PC-3 (cell line): ENCODE results near the gene IRGQ. TPM values are rescaled to one million over a fixed set of nuclear protein-coding genes. Genes with fewer than 3 reads are reported as not detected.
A peak's percentile ranks its signal among the peaks of the same experiment; 100 is the strongest.

Experiments
- ATAC-seq: fragments of 200-7000 bp; cut with Tn5 transposase; 2 replicates; pipeline ENCODE4 v1.9.1; 2020; ENCODE audit warnings: mild to moderate bottlenecking, moderate library complexity
- BruUV-seq: library from RNA; stranded (reverse); fragments of 400-500 nt; replicated peaks from 2 replicates; lab custom pipeline; 2021; lab: Mats Ljungman, UMichigan
- CTCF ChIA-PET: fragments of 300-600 bp; sonication (Branson Sonifier 250); formaldehyde crosslinking; loops from one replicate; lab custom pipeline; 2022; ENCODE audit warnings: antibody characterized with exemption; lab: Charles Lee
- POLR2A ChIA-PET: fragments of 300-600 bp; sonication (Branson Sonifier 250); formaldehyde crosslinking; loops from one replicate; lab custom pipeline; 2022; ENCODE audit warnings: antibody characterized with exemption; ENCODE audit not compliant: unreplicated experiment; lab: Charles Lee
- DNase-seq: peaks from one replicate; pipeline ENCODE4 v3.0.0-alpha.2; 2015
- H2AFZ ChIP-seq: fragments of 300-600 bp; sonication (generic); 2 replicates; pipeline ENCODE4 v1.6.0; 2016; ENCODE audit warnings: antibody characterized with exemption, low read length
- H3F3A ChIP-seq: fragments of 300-600 bp; sonication (generic); one replicate; pipeline ENCODE4 v1.6.0; 2017; ENCODE audit warnings: antibody characterized with exemption, low read length, control low read depth, mild to moderate bottlenecking; ENCODE audit not compliant: unreplicated experiment
- H3K27ac ChIP-seq: fragments of 300-600 bp; sonication (generic); 2 replicates; pipeline ENCODE4 v1.5.1; 2016; ENCODE audit warnings: mild to moderate bottlenecking, low read length
- H3K27me3 ChIP-seq: fragments of 300-600 bp; sonication (generic); 2 replicates; pipeline ENCODE4 v1.6.1; 2016; ENCODE audit warnings: low read length, mixed read lengths
- H3K36me3 ChIP-seq: fragments of 300-600 bp; sonication (generic); 2 replicates; pipeline ENCODE4 v1.6.1; 2016; ENCODE audit warnings: low read depth, mixed run types, low read length, mixed read lengths
- H3K4me1 ChIP-seq: fragments of 300-600 bp; sonication (generic); 2 replicates; pipeline ENCODE4 v1.5.1; 2016; ENCODE audit warnings: low read length; ENCODE audit not compliant: insufficient read depth
- H3K4me2 ChIP-seq: fragments of 300-600 bp; sonication (generic); 2 replicates; pipeline ENCODE4 v1.6.0; 2016; ENCODE audit warnings: low read length
- H3K4me3 ChIP-seq: fragments of 300-600 bp; sonication (generic); 2 replicates; pipeline ENCODE4 v1.5.1; 2016; ENCODE audit warnings: mild to moderate bottlenecking, low read length, mixed read lengths
- H3K79me2 ChIP-seq: fragments of 300-600 bp; sonication (generic); 2 replicates; pipeline ENCODE4 v1.6.1; 2017; ENCODE audit warnings: low read length, mixed read lengths
- H3K9ac ChIP-seq: fragments of 300-600 bp; sonication (generic); 2 replicates; pipeline ENCODE4 v1.6.0; 2016; ENCODE audit warnings: mild to moderate bottlenecking, low read length
- H3K9me2 ChIP-seq: fragments of 300-600 bp; sonication (generic); replicated peaks from 2 replicates; pipeline ENCODE4 v1.6.1; 2016; ENCODE audit warnings: mixed run types, low read length, mixed read lengths
- H3K9me3 ChIP-seq: fragments of 300-600 bp; sonication (generic); 2 replicates; pipeline ENCODE4 v1.6.1; 2016; ENCODE audit warnings: low read length, mixed read lengths
- H4K20me1 ChIP-seq: fragments of 300-600 bp; sonication (generic); 2 replicates; pipeline ENCODE4 v1.6.1; 2016; ENCODE audit warnings: low read length, mixed read lengths
- EZH2 ChIP-seq: fragments of 300-600 bp; sonication (generic); IDR thresholded peaks from one replicate; pipeline ENCODE4 v1.6.1; 2017; ENCODE audit warnings: antibody characterized with exemption, mild to moderate bottlenecking, low read length; ENCODE audit not compliant: unreplicated experiment
- EZH2phosphoT487 ChIP-seq: fragments of 300-600 bp; sonication (generic); IDR thresholded peaks from 2 replicates; pipeline ENCODE4 v1.6.1; 2018; ENCODE audit warnings: mild to moderate bottlenecking, antibody characterized with exemption, low read length, borderline replicate concordance
- intact Hi-C: fragments of 100-400 bp; cut with micrococcal nuclease; formaldehyde crosslinking; loops from 2 replicates; pipeline ENCODE4 v1.9.0; 2023
- total RNA-seq: library from RNA; depleted of rRNA; stranded (reverse); fragments of >200 nt; gene quantifications from 2 replicates; pipeline ENCODE4 v1.2.3, GENCODE V29; 2014; rRNA removed
- TF ChIP-seq, protein P1 (sequence below): fragments of 300-600 bp; sonication (generic); conservative IDR thresholded peaks from 2 replicates; pipeline ENCODE4 v1.5.1; 2017; ENCODE audit warnings: antibody characterized with exemption, low read depth, mild to moderate bottlenecking, low read length

The IRGQ gene
- total RNA-seq, 1 experiment from 2014 or later: 12.5 TPM

DNA sequence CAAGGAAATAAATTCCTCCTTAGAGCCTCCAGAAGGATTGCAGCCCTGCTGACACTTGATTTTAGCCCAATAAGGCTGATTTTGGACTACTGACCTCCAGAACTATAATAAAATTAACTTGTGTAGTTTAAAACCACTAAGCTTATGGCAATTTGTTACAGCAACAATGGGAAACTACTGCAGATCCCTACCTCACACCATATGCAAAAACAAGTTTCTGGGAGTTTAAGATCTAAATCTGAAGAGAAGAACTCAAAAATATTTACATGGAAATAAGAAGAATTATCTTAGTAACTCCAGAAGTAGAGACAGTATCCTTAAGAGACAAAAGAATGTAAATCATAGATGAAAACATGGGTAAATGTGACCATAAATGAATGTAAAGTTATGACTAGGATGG is 57.0 kb downstream of the IRGQ start:
- Histone ChIP-seq H3K4me3 (no peak overlapping the region), H4K20me1 (no peaks in the 10 kb centered on the region), H3K27me3 (no peaks in the 10 kb centered on the region), H3K27ac (no peak overlapping the region), H3K36me3 (peaks cover 7% of the 10 kb centered on the region), H3F3A (no peaks in the 10 kb centered on the region), H3K4me2 (no peak overlapping the region), H3K79me2 (no peaks in the 10 kb centered on the region), H3K9me2 (no peaks in the 10 kb centered on the region), H3K9me3 (no peaks in the 10 kb centered on the region), H3K9ac (no peak overlapping the region), H3K4me1 (no peaks in the 10 kb centered on the region), H2AFZ (no peak overlapping the region)
- CTCF ChIA-PET: no interaction called here
- POLR2A ChIA-PET: no interaction called here
- DNase-seq: no peak
- no TSS peak for BruUV-seq
- TF ChIP-seq EZH2phosphoT487 (no peak), EZH2 (no peak)
- TF ChIP-seq, protein P1, sequence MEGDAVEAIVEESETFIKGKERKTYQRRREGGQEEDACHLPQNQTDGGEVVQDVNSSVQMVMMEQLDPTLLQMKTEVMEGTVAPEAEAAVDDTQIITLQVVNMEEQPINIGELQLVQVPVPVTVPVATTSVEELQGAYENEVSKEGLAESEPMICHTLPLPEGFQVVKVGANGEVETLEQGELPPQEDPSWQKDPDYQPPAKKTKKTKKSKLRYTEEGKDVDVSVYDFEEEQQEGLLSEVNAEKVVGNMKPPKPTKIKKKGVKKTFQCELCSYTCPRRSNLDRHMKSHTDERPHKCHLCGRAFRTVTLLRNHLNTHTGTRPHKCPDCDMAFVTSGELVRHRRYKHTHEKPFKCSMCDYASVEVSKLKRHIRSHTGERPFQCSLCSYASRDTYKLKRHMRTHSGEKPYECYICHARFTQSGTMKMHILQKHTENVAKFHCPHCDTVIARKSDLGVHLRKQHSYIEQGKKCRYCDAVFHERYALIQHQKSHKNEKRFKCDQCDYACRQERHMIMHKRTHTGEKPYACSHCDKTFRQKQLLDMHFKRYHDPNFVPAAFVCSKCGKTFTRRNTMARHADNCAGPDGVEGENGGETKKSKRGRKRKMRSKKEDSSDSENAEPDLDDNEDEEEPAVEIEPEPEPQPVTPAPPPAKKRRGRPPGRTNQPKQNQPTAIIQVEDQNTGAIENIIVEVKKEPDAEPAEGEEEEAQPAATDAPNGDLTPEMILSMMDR: no peak
- ATAC-seq: no peak
- intact Hi-C loops: no loop called here

DNA sequence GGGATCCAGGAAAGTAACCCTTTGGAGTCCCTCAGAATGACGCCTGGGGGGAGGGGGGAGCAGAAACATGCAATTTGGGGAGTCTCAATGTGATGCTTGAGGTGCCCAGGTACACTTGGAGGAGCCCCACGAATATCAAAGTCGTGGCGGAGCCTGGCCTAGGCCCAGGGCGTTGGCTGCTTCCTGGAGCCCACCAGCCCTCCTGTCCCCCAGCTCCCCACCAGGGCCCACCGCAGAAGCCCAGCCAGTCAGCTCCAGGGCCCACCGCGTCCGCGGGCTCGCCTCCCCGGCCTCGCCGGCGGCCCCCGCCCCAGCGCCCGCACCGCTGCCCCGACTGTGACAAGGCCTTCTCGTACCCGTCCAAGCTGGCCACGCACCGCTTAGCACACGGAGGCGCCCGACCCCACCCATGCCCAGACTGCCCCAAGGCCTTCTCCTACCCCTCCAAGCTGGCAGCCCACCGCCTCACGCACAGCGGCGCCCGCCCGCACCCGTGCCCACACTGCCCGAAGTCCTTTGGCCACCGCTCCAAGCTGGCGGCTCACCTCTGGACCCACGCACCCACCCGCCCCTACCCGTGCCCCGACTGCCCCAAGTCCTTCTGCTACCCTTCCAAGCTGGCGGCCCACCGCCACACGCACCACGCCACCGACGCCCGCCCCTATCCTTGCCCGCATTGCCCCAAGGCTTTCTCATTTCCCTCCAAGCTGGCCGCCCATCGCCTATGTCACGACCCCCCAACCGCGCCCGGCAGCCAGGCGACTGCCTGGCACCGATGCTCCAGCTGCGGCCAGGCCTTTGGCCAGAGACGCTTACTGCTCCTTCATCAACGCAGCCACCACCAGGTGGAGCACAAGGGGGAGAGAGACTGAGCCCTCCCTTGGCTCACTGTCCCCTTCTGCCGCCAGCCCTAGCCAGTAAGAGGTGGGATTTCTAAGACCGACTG is 60.8 kb downstream of the IRGQ start:
- H3K27ac ChIP-seq: no peak overlapping the region
- no peaks in the 10 kb centered on the region for H3K79me2 ChIP-seq
- ATAC-seq: no peak
- no peak overlapping the region for H2AFZ ChIP-seq
- intact Hi-C loops: loop anchor here (2.0 kb wide), 1 partner anchor 60 kb away; no protein-coding TSS in a partner anchor
- no peaks in the 10 kb centered on the region for H3F3A ChIP-seq
- H3K9ac ChIP-seq: no peak overlapping the region
- BruUV-seq: no TSS peak
- no peaks in the 10 kb centered on the region for H3K9me3 ChIP-seq
- CTCF ChIA-PET: interaction anchor here (0.5 kb wide), 1 partner anchor 134 kb away, joined by 14 read pairs; no protein-coding TSS in a partner anchor
- peak overlapping the region; percentile 90; the same call in 1 of the 2 replicates for H3K4me2 ChIP-seq
- no peaks in the 10 kb centered on the region for H3K27me3 ChIP-seq
- DNase-seq: peak; percentile 17
- H3K36me3 ChIP-seq: peaks cover 4% of the 10 kb centered on the region; the same call in 1 of the 2 replicates
- no peaks in the 10 kb centered on the region for H3K9me2 ChIP-seq
- H3K4me1 ChIP-seq: peaks cover 9% of the 10 kb centered on the region
- H4K20me1 ChIP-seq: no peaks in the 10 kb centered on the region
- TF ChIP-seq EZH2phosphoT487: no peak
- no peak for TF ChIP-seq EZH2
- TF ChIP-seq, protein P1: peak; percentile 49
- POLR2A ChIA-PET: no interaction called here
- no peak overlapping the region for H3K4me3 ChIP-seq

Other genes starting within 250 kb of the IRGQ start
- gene CD177, start 242.4 kb downstream of the IRGQ start, total RNA-seq: 0.23 and 0.55 TPM in 2 replicates
- not detected in 2 replicates for gene TEX101, start 181.2 kb downstream of the IRGQ start, total RNA-seq
- gene LYPD3, start 130.5 kb downstream of the IRGQ start, total RNA-seq: 16.4 and 16.8 TPM in 2 replicates
- 29.0 and 36.0 TPM in 2 replicates for gene PHLDB3, start 91.4 kb downstream of the IRGQ start, total RNA-seq
- gene ETHE1, start 68.9 kb downstream of the IRGQ start, total RNA-seq: 34.2 and 44.9 TPM in 2 replicates
- 0.98 TPM in 1 of 2 replicates, not detected in the other for gene ZNF575, start 62.9 kb downstream of the IRGQ start, total RNA-seq
- 23.4 and 43.1 TPM in 2 replicates for gene XRCC1, start 20.6 kb downstream of the IRGQ start, total RNA-seq
- 0.18 TPM in 1 of 2 replicates, not detected in the other for gene PINLYP, start 20.3 kb downstream of the IRGQ start, total RNA-seq
- gene ZNF576, start 461 bp upstream of the IRGQ start, total RNA-seq: 10.9 and 14.7 TPM in 2 replicates
- 0.11 and 0.12 TPM in 2 replicates for gene SRRM5, start 16.0 kb upstream of the IRGQ start, total RNA-seq
- gene ZNF428, start 23.5 kb upstream of the IRGQ start, total RNA-seq: 46.8 and 54.0 TPM in 2 replicates
- gene CADM4, start 43.7 kb upstream of the IRGQ start, total RNA-seq: 13.7 and 15.0 TPM in 2 replicates
- gene PLAUR, start 74.0 kb upstream of the IRGQ start, total RNA-seq: 208 and 241 TPM in 2 replicates
- not detected in 2 replicates for gene IRGC, start 119.9 kb upstream of the IRGQ start, total RNA-seq
- 48.8 and 49.1 TPM in 2 replicates for gene SMG9, start 158.8 kb upstream of the IRGQ start, total RNA-seq
- gene KCNN4, start 184.8 kb upstream of the IRGQ start, total RNA-seq: 45.7 and 57.7 TPM in 2 replicates
- gene LYPD5, start 206.3 kb upstream of the IRGQ start, total RNA-seq: 0.35 and 6.8 TPM in 2 replicates
- gene ZNF283, start 231.2 kb upstream of the IRGQ start, total RNA-seq: 3.0 and 4.0 TPM in 2 replicates